HG03108 (cell line): ENCODE results near the gene SPEM3.

Source experiments
- ATAC-seq: cut with Tn5 transposase; IDR thresholded peaks from one replicate; pipeline ENCODE4 v1.9.1; 2021; ENCODE audit warnings: moderate library complexity; ENCODE audit not compliant: unreplicated experiment

SPEM3 gene

GRCh38 chr17:7428557-7428956 is at the start of gene SPEM3:
Gene SPEM3, plus strand, starts transcription at chr17:7428857. Its CDS starts 46 bp downstream, at chr17:7428903.
- no peak for ATAC-seq

- no peak for ATAC-seq
Observed at GRCh38 chr17:7379134-7379533, 49.5 kb upstream of the SPEM3 start.

- ATAC-seq, result no peak
Observed at GRCh38 chr17:7380321-7380720, 48.3 kb upstream of the SPEM3 start.

- no peak for ATAC-seq
Observed at GRCh38 chr17:7380855-7381683, 47.6 kb upstream of the SPEM3 start, which contains the start of gene TNK1. Gene TNK1, plus strand, starts transcription at chr17:7381089. Its CDS starts 1,838 bp downstream, at chr17:7382927.

GRCh38 chr17:7382901-7383300 is 45.8 kb upstream of the SPEM3 start:
- no peak for ATAC-seq

- ATAC-seq, result no peak
Observed at GRCh38 chr17:7383371-7383741, 45.3 kb upstream of the SPEM3 start.

GRCh38 chr17:7383742-7384488 is 44.7 kb upstream of the SPEM3 start:
- peak; percentile 66 for ATAC-seq

GRCh38 chr17:7384489-7385081 is 44.1 kb upstream of the SPEM3 start:
- ATAC-seq, result no peak

GRCh38 chr17:7388856-7389255 is 39.8 kb upstream of the SPEM3 start:
- no peak for ATAC-seq

- no peak for ATAC-seq
Observed at GRCh38 chr17:7389924-7390910, 38.4 kb upstream of the SPEM3 start.

- ATAC-seq, result no peak
Observed at GRCh38 chr17:7391307-7391706, 37.4 kb upstream of the SPEM3 start.

- ATAC-seq, result no peak
Observed at GRCh38 chr17:7392696-7393612, 35.7 kb upstream of the SPEM3 start.

GRCh38 chr17:7393613-7394451 is 34.8 kb upstream of the SPEM3 start:
- ATAC-seq, result peak; percentile 40

- peak; percentile 68 for ATAC-seq
Observed at GRCh38 chr17:7394452-7395191, 34.0 kb upstream of the SPEM3 start, which contains the start of gene PLSCR3. Gene PLSCR3, minus strand, starts transcription at chr17:7394525. Its CDS starts 415 bp downstream, at chr17:7394110.

GRCh38 chr17:7396147-7396546 is 32.5 kb upstream of the SPEM3 start:
- ATAC-seq, result no peak

GRCh38 chr17:7398612-7399011 is 30.0 kb upstream of the SPEM3 start:
- ATAC-seq, result no peak

GRCh38 chr17:7403043-7403726 is 25.5 kb upstream of the SPEM3 start:
- no peak for ATAC-seq
